Measurements from ENCODE around the gene DNHD1.

DNA sequence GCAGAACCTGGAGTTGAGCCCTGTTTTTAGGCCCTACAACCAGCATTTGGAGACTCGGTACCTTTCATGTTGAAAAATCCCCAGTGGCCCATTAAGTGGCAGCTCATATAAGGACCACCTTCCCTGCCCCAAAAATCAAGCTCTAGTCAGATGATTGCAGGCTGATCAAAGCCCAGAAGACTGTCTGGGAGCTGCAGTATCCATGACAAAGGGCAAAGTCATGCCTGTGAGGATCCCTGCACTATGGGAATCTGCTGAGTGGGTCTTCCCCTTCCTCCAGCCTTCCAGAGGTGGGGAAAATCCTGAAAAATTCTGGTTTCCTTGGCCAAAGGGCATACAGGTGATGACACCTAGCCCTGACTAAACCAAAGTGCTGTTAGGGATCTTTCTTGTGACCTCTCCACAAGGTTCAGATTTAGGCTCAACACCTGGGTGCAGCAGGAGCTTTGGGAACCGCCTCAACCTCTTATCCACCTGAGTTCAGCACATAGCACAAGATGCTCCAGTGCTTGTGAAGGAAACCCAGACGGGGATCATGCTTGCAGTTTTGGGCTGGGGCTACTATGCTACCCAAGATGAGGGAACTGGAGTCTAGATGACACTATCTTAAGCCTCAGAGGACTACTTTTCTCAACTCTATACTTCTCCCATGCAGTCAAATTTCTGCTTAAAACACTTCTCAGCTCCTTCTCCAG lies 22.1 kb upstream of the DNHD1 start:
- TF ChIP-seq CTCF (conservative IDR thresholded peaks at IDR 0.05; ENCODE audit: low read length) (no peak), EZH2phosphoT487 (IDR thresholded peaks at IDR 0.05; ENCODE audit: borderline replicate concordance) (no peak)

Measured in Loucy (cell line).